Muscle layer of duodenum (tissue), 2 donors: Measurements from ENCODE around the gene TANC1.
A peak's percentile ranks its signal among the peaks of the same experiment; 100 is the strongest.

Experiments used
- H3K27ac ChIP-seq: one replicate; pipeline ENCODE4 v1.7.0; 2013; ENCODE audit warnings: mild to moderate bottlenecking, low read length
- H3K27me3 ChIP-seq: one replicate; pipeline ENCODE4 v1.7.0; 2013; ENCODE audit warnings: low read depth, mild to moderate bottlenecking, control low read depth, low read length
- H3K36me3 ChIP-seq, 2 donors: one replicate each; pipeline ENCODE4 v1.7.0; 2013; ENCODE audit warnings: low read length in 2 of 2, control low read depth in 1 of 2, mild to moderate bottlenecking in 1 of 2; ENCODE audit not compliant: insufficient read depth in 2 of 2, control insufficient read depth in 1 of 2
- H3K4me1 ChIP-seq, 2 donors: one replicate each; pipeline ENCODE4 v1.7.0; 2013; ENCODE audit warnings: low read length in 2 of 2, mild to moderate bottlenecking in 2 of 2, control low read depth in 1 of 2, moderate library complexity in 1 of 2; ENCODE audit not compliant: insufficient read depth in 2 of 2, control insufficient read depth in 1 of 2
- H3K4me3 ChIP-seq, 2 donors: one replicate each; pipeline ENCODE4 v1.7.0; 2013; ENCODE audit warnings: low read length in 2 of 2, low read depth in 1 of 2, mild to moderate bottlenecking in 1 of 2
- H3K9me3 ChIP-seq, 2 donors: one replicate each; pipeline ENCODE4 v1.7.0; 2013; ENCODE audit warnings: low read length in 2 of 2, control low read depth in 1 of 2, mild to moderate bottlenecking in 1 of 2; ENCODE audit not compliant: control insufficient read depth in 1 of 2
- donor health status: healthy.

Gene TANC1

DNA sequence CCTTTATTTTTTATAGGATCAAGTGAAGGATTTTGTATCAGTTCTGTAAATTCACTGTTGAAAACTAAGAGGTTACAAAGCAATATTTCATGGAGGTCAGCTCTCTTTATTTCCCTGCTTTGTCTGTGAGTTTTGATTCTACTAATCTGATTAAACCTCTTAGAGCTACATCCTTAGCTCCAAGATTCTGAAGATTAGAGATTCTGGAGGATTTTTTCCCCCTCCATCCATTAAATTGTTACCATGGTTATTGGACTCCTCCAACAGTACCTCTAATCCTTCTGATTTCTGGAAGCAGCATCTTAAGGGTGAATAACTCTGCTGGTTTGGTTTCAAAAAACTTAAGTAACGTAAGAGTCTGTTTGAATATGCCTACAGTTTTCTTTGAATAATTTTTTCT, 110.0 kb downstream of the TANC1 start:
- Histone ChIP-seq H3K27me3 (no peaks in the 10 kb centered on the region), H3K4me3 (no peak overlapping the region), H3K4me1 (peaks cover 0 to 17% of the 10 kb centered on the region in 2 donors), H3K9me3 (no peaks in the 10 kb centered on the region), H3K27ac (no peak overlapping the region), H3K36me3 (no peaks in the 10 kb centered on the region)

DNA sequence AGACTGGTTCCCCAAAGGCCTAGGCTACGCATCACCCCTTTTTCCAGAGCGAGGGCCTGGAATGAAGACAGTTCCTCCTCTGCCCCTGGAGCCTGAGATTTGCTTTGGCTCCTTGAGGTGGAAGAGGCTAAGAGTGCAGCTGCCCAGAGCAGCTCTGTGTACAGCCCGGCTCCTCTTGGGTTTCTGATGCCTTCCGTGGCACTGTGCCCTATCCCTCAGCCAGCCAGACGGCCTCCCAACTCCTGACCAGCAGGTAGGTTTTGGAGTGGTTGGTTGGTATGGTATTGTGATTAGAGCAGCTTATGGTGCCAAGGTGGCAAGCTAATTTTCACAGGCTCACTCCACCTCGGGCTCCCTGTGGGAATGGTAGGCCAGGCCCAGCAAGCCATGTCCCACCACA, 112.2 kb downstream of the TANC1 start:
- Histone ChIP-seq H3K4me3 (no peak overlapping the region), H3K9me3 (no peaks in the 10 kb centered on the region), H3K27me3 (no peaks in the 10 kb centered on the region), H3K27ac (no peak overlapping the region), H3K36me3 (no peaks in the 10 kb centered on the region), H3K4me1 (peaks cover 8 to 32% of the 10 kb centered on the region in 2 donors)

DNA sequence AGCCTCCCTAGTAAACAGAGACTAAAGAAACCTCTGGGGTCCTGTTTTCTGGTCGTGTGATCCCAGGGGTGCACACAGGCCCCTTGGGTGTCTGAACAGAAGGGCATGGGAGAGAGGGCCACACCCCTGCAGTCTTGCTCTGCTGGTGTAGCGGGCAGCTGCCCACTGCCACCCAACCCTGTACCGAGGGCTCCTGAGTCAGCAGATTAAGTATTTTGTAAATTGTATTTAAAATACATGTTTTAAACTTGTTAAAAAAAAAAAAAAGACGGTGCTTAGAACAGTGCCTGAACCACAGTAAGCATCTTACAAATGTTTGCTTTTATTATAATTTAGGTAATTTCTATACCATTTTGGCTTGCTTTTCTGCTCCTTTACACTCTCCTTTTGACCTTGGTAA, 113.7 kb downstream of the TANC1 start:
- Histone ChIP-seq H3K27ac (no peak overlapping the region), H3K4me3 (no peak overlapping the region), H3K36me3 (no peaks in the 10 kb centered on the region), H3K9me3 (no peaks in the 10 kb centered on the region), H3K27me3 (no peaks in the 10 kb centered on the region), H3K4me1 (peaks cover 8 to 28% of the 10 kb centered on the region in 2 donors)

DNA sequence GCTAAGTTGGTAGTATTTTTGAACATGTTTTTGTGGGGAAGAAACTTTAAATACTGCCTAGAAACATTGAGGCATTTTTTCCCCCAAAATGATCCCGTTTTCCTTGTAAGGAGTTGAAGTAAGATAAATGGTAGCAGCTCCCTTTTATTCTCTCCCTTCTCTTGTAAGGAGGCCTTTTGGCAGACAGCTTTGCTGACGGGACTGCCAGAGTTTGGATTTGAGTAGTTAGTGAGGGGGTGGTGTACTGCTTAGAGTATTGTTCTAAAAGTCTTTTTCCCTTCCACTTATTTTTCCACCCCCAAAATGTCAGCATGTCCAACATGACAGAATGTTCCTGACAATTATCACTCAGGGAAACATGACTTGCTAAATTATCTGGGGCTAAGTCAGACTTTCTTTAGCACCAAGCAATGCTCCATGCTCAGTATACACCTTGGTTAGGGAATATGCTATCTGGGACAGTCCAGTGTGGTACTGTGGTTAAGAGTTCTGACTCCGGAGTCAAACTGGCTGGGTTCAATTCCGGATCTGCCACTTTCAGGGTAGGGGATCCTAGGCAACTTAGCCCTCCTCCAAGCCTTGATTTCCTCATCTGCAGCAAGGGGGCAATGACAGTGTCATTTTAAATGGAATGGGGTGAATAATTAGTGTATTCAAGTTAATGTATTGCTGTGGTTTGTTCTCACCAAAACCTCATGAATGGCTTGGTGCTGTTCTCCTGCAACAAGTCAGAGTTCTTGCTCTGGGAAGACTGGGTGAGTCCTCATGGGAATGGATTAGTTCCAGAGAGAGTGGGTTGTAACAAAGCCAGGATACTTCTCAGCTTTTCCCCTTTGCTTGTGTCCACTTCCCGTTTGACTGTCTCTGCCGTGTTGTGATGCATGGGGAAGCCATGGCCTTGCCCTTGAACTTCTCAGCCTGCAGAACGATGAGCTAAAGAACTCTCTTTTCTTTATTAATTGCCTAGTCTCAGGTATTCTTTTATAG, 116.2 kb downstream of the TANC1 start:
- H3K4me3 ChIP-seq = no peak overlapping the region
- H3K9me3 ChIP-seq = no peaks in the 10 kb centered on the region
- H3K27me3 ChIP-seq = no peaks in the 10 kb centered on the region
- peaks cover 8 to 41% of the 10 kb centered on the region in 2 donors for H3K4me1 ChIP-seq
- no peaks in the 10 kb centered on the region for H3K36me3 ChIP-seq
- H3K27ac ChIP-seq = peak overlapping the region; percentile 77

DNA sequence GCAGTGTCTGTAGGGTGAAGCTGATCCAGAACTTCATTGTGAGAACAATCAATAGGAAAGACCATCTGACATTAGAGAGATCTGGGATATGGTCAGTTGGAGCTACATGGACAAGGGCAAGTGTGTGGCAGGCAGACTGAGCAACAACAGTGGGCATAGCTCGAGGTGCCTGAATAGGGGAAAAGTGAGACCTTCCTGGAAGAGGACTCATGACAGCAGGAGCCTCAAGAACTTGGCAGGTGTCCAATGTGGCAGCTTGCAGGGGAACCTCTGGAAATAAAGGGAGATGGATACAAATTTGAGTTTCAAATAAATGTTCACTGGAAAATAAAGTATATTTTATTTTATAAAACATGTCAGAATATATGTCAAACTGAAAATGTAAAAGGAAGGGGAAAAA, 117.9 kb downstream of the TANC1 start:
- H3K27ac ChIP-seq = no peak overlapping the region

DNA sequence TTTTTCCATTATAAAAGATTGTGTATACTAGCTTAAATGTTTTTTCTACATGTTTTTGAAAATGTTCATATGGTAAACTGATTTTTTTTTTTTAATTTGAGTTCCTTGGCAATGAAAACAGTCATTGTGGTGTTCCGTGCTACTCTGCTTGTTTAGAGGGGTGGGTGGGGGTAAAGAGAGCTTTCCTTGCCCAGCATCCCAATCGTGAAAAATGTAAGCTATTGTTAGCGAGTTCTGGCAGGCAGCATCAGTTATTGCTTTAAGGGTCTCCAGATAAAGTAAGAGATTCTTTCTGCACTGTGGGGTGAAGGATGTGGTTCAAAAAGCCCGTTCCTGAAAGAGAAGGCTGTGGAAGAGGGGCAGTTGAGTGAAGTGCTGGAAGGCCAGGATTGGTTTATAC, 118.4 kb downstream of the TANC1 start:
- H3K9me3 ChIP-seq = no peaks in the 10 kb centered on the region
- H3K4me1 ChIP-seq = peaks cover 22 to 57% of the 10 kb centered on the region in 2 donors
- H3K27me3 ChIP-seq = no peaks in the 10 kb centered on the region
- no peak overlapping the region for H3K4me3 ChIP-seq
- no peaks in the 10 kb centered on the region for H3K36me3 ChIP-seq
- no peak overlapping the region for H3K27ac ChIP-seq

More for the DNA sequence above, 117.9 kb downstream of the TANC1 start:
- Histone ChIP-seq H3K27me3 (no peaks in the 10 kb centered on the region), H3K4me1 (peaks cover 17 to 54% of the 10 kb centered on the region in 2 donors), H3K36me3 (no peaks in the 10 kb centered on the region), H3K9me3 (no peaks in the 10 kb centered on the region), H3K4me3 (no peak overlapping the region)

DNA sequence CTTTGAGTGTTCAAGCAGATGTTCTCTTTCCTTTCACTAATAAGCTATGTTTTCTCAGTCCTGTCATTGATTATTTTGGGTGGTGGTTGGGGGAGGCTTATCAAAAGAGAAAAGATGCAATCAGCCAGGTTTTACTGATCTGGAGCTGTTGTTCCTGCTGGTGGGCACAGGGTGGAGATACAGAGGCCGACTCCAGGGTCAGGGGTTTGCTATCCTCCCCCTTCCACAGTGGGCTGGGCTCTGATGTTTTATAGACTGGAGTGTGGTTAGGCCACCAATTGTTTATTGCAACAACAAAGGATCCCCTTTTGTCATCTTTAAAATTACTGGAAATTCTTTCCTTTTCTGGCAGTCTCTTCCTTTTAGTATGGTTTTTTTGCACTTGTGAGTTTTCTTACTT, 120.5 kb downstream of the TANC1 start:
- no peaks in the 10 kb centered on the region for H3K36me3 ChIP-seq
- H3K9me3 ChIP-seq = no peaks in the 10 kb centered on the region
- H3K4me3 ChIP-seq = no peak overlapping the region
- H3K27ac ChIP-seq = no peak overlapping the region
- no peaks in the 10 kb centered on the region for H3K27me3 ChIP-seq
- H3K4me1 ChIP-seq = peaks cover 39 to 67% of the 10 kb centered on the region in 2 donors

DNA sequence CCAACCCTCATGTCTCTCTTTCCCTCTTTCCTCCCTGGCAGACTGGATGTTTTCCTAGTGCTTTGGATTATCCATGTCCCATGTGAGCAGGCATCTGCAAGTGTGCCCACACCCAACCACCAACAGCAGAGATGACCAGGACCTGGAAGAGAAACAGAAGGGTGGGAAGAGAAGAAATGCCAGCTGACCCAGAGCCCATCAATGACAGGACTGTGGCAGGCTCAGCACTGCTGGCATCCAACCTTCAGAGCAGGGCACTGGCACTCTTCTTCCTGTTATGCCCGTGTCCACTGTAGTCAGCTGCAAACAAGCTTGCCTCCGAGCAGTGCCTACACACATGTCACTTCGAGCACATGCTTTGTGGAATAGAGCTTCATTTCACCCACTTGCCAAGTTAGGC, 121.1 kb downstream of the TANC1 start:
- Histone ChIP-seq H3K36me3 (no peaks in the 10 kb centered on the region), H3K9me3 (no peaks in the 10 kb centered on the region), H3K4me3 (no peak overlapping the region), H3K27ac (no peak overlapping the region), H3K4me1 (peaks cover 39 to 69% of the 10 kb centered on the region in 2 donors), H3K27me3 (no peaks in the 10 kb centered on the region)

DNA sequence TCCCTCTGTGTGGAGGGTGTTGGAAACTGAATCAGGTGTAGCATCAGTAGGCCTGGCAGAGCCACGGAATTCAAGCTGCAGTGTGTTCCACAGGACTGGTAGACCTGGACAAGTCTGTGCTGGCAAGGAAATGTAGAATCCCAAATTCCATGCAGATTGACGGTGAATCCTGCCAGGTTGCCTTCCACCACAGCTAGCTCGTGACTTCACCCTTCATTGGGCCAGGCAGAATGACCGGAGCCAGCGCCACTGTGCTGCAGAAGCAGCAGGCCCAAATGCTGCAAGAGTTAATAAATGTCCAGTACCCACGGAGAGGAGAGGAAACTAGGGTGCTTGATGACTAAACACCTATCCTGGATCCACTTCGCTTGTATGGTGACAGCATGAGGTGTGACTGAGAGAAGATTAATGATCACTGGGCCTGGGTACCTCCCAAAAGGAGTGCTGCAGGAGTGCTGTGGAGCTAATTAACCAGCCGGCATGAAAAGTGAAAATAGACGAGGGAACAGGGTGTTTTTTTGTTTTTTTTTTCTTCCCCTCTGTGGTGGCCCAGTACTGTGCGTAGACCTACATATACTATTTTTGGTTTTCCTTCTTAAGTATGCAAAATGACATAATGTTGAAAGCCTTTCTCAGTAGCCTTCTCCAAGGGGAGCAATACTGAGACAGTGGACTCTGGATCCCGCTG, 122.2 kb downstream of the TANC1 start:
- H3K4me1 ChIP-seq = peaks cover 34 to 63% of the 10 kb centered on the region in 2 donors
- no peak overlapping the region for H3K4me3 ChIP-seq
- H3K36me3 ChIP-seq = no peaks in the 10 kb centered on the region
- no peaks in the 10 kb centered on the region for H3K9me3 ChIP-seq
- H3K27me3 ChIP-seq = no peaks in the 10 kb centered on the region
- peak overlapping the region; percentile 60 for H3K27ac ChIP-seq

DNA sequence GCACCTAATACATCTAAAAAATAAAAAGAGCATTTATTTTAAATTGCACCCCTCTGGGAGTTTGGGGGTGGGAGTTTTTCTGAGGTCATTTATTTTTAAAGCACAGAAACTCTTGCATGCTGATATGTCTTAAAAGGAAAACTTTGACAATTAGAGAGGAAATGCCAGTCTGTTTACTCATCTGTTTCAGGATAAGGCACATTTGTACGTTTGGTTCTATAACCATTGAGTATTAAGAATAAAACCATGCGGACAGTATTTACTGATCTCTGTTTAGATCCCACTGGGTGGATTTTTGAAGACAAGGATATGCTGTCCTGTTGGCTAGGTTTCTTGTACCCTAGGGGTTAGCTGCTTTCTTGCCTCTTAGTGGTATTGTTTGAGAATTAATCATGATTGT, 122.9 kb downstream of the TANC1 start:
- H3K4me1 ChIP-seq = peaks cover 34 to 63% of the 10 kb centered on the region in 2 donors
- H3K27ac ChIP-seq = peak overlapping the region; percentile 60
- no peak overlapping the region for H3K4me3 ChIP-seq
- peaks cover 0 to 6% of the 10 kb centered on the region in 2 donors for H3K9me3 ChIP-seq
- H3K36me3 ChIP-seq = no peaks in the 10 kb centered on the region
- no peaks in the 10 kb centered on the region for H3K27me3 ChIP-seq

DNA sequence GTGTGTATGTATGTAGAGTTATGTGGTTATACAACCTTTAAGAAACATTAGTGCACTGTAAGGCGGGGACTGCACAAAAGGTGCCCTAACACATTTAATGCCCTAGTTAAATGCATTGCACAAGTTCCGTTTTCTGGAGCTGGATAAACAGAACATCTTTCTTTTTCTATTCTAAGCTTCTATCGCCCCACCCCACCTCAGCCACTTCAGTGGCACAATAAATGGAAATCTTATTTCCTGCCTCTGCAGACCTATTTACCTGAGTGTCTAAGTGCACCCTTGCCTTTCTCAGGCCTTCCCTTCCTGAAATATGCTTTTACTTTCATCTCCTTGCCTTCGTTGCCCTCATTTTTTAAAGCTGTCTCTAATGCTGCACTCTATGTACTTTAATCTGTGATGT, 123.5 kb downstream of the TANC1 start:
- Histone ChIP-seq H3K36me3 (no peaks in the 10 kb centered on the region), H3K4me1 (peaks cover 34 to 60% of the 10 kb centered on the region in 2 donors), H3K4me3 (no peak overlapping the region), H3K27ac (peak overlapping the region; percentile 60), H3K9me3 (peaks cover 0 to 6% of the 10 kb centered on the region in 2 donors), H3K27me3 (no peaks in the 10 kb centered on the region)
